Fibroblast of mammary gland (primary cell): ENCODE results near the gene DHX34.
"Not testable (repeated sequence)": the region's sequence is repeated elsewhere in the genome, so short reads cannot be mapped to it uniquely, and the experiment has no call there.

Experiments
- DNase-seq: peaks from one replicate; pipeline ENCODE4 v3.0.0-alpha.2; 2010; ENCODE audit warnings: low read depth
- H3K4me3 ChIP-seq: 2 replicates; pipeline ENCODE4 v1.5.1; 2011; ENCODE audit warnings: low read depth, mild to moderate bottlenecking, low read length, moderate library complexity; ENCODE audit not compliant: control insufficient read depth
- CTCF ChIP-seq: conservative IDR thresholded peaks from 2 replicates; pipeline ENCODE4 v1.5.1; 2011; ENCODE audit warnings: low read depth, low read length, inconsistent platforms; ENCODE audit not compliant: control insufficient read depth, insufficient read depth

DHX34 gene

GRCh38 chr19:47348819-47349795, at the start of gene DHX34:
DHX34 (plus strand) TSS chr19:47349315; CDS start chr19:47353031, 3,716 bp downstream.
- TF ChIP-seq CTCF = peak; percentile 93
- peak within 1 kb of the TSS; percentile 98 for H3K4me3 ChIP-seq
- DNase-seq = peak; percentile 99

GRCh38 chr19:47300867-47301266, 48.2 kb upstream of the DHX34 start:
- not testable (repeated sequence) for H3K4me3 ChIP-seq

GRCh38 chr19:47302249-47302648, 46.9 kb upstream of the DHX34 start:
- TF ChIP-seq CTCF = no peak
- no peak overlapping the region for H3K4me3 ChIP-seq
- no peak for DNase-seq

More at GRCh38 chr19:47300867-47301266, 48.2 kb upstream of the DHX34 start:
- not testable (repeated sequence) for DNase-seq

- no peak for DNase-seq
- TF ChIP-seq CTCF = no peak
- no peak overlapping the region for H3K4me3 ChIP-seq
Measured at GRCh38 chr19:47303966-47304365, 45.1 kb upstream of the DHX34 start.

GRCh38 chr19:47305309-47305751, 43.8 kb upstream of the DHX34 start:
- peak; percentile 99 for DNase-seq
- no peak overlapping the region for H3K4me3 ChIP-seq
- TF ChIP-seq CTCF = peak; percentile 98

- DNase-seq = no peak
- no peak overlapping the region for H3K4me3 ChIP-seq
- TF ChIP-seq CTCF = no peak
Measured at GRCh38 chr19:47306303-47306702, 42.8 kb upstream of the DHX34 start.

GRCh38 chr19:47309038-47309437, 40.1 kb upstream of the DHX34 start:
- no peak overlapping the region for H3K4me3 ChIP-seq
- peak; percentile 36 for DNase-seq
- TF ChIP-seq CTCF = no peak
